GM23338 (cell line): ENCODE data around the gene USP10.

Experiments used
- CREB1 ChIP-seq: fragments of 250-450 bp; sonication (Bioruptor Pico); IDR thresholded peaks from 2 replicates; pipeline ENCODE4 v1.5.0; 2020; ENCODE audit warnings: low read depth, mild to moderate bottlenecking, moderate library complexity
- EZH2 ChIP-seq: fragments of 200-600 bp; sonication (generic); IDR thresholded peaks from one replicate; pipeline ENCODE4 v1.8.0; 2017; ENCODE audit warnings: antibody characterized with exemption, mild to moderate bottlenecking, low read depth; ENCODE audit not compliant: unreplicated experiment
- EZH2phosphoT487 ChIP-seq: fragments of 200-600 bp; sonication (generic); IDR thresholded peaks from one replicate; pipeline ENCODE4 v1.8.1; 2018; ENCODE audit warnings: antibody characterized with exemption; ENCODE audit not compliant: unreplicated experiment
- STAT1 ChIP-seq: IDR thresholded peaks from one replicate; pipeline ENCODE4 v1.6.1; 2016; ENCODE audit warnings: antibody characterized with exemption; ENCODE audit not compliant: unreplicated experiment
- TF ChIP-seq, protein P1 (sequence below), 2 experiments: fragments of 200-600 bp in 1 of 2; sonication (generic) in 1 of 2; conservative IDR thresholded peaks; 2 replicates each; pipeline versions ENCODE4 v1.5.1 to v1.6.1; 2016 to 2017; ENCODE audit warnings: antibody characterized with exemption in 2 of 2, low read depth in 2 of 2, mild to moderate bottlenecking in 2 of 2, moderate library complexity in 1 of 2

DNA sequence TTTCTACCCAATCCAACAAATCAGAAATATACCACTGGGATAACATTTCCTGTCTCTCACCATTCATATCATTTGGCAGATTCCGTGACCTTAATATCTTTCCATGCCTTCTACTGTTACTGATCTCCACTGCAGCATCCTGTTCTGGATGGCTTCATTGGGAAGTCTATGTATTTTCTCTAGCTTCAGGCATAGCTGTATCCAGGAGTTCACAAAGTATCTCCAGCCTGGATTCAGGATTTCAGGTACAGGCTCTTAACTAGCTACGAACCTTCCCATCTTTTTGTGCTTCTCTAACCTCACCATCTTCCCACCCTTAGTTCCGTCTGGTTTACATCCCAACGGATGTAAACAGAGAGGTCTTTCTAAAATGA lies 15.2 kb upstream of the USP10 start:
- TF ChIP-seq, protein P1, sequence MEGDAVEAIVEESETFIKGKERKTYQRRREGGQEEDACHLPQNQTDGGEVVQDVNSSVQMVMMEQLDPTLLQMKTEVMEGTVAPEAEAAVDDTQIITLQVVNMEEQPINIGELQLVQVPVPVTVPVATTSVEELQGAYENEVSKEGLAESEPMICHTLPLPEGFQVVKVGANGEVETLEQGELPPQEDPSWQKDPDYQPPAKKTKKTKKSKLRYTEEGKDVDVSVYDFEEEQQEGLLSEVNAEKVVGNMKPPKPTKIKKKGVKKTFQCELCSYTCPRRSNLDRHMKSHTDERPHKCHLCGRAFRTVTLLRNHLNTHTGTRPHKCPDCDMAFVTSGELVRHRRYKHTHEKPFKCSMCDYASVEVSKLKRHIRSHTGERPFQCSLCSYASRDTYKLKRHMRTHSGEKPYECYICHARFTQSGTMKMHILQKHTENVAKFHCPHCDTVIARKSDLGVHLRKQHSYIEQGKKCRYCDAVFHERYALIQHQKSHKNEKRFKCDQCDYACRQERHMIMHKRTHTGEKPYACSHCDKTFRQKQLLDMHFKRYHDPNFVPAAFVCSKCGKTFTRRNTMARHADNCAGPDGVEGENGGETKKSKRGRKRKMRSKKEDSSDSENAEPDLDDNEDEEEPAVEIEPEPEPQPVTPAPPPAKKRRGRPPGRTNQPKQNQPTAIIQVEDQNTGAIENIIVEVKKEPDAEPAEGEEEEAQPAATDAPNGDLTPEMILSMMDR (conservative IDR thresholded peaks at IDR 0.05; ENCODE audit: low read depth in 2 of 2), result no peak
- TF ChIP-seq CREB1 (no peak), EZH2 (no peak), STAT1 (no peak), EZH2phosphoT487 (no peak)
